ENCODE data around the gene PAOX. TPM values are rescaled to one million over a fixed set of nuclear protein-coding genes. Genes with fewer than 3 reads are reported as not detected.
A peak's percentile ranks its signal among the peaks of the same experiment; 100 is the strongest.
"Not testable (repeated sequence)": the region's sequence is repeated elsewhere in the genome, so short reads cannot be mapped to it uniquely, and the experiment has no call there.

Gene PAOX
- total RNA-seq, 1 donor from 2014 or later: 18.0 TPM

DNA sequence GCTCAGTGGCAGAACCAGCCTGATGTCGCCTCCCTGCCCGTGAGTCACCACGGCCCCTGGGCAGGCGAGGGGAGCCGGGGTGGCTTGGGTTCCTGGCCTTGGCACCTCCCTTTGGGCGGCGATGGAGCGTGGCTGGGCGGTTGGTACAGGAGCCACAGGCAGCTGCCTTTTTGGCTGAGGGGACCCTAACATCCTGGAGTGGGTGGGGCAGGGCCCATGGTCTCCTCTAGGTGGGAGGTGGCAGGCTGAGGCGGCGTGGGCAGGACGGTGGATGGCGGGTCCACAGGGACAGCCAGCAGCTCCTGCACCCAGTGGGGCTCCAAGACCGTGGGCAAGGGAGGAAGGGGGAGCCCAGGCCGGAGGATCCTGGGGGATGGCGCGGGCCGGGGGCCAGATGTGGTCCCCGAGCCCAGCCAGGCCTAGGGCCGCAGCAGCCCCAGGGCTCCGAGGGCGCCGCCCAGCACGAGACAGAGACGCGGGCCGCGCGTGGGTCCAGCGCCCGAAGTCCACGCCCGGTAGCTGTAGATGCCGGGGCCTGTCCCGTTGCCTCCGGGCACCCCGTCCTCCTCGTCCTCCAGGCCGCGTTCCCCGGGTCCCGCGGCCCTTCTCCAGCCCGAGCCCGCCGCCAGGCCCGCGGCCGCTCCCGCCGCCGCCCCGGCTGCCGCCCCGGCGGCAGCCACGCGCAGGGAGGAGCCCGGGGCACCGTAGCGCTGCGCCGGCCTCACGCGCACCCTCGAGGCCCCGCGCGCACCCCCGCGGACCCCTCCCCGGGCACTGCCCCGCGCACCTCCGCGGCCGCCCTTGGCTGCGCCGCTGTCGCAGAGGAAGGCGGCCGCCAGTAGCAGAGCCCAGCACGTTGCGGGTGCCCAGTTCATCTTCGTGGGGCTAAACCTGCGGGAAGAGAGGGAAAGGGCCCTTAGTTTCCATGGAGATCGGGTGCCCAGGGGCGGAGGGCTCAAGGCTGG lies 44.0 kb downstream of the PAOX start:
- ATAC-seq: peak; percentile 32
- no peak for DNase-seq (ENCODE audit: low spot score)

DNA sequence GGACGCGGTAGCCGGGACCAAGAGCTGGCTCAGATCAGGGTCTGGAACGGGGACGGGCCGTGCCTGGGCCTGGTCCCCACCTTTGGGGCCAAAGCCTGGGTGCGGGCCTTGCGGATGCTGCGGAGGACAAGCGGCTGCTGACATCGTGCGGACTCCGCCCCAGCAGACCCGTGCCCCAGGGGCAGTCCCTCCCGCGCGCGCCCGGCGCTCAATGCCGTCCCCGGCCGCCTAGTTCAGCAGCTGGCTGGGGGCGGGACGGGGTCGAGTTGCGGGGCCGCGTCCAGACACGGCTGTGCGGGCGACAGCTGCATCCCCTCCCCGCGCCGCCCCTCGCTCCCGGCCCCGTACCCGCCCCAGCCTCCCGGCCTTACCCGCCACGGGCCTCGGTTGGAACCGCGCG lies 45.0 kb downstream of the PAOX start:
- ATAC-seq: peak; percentile 5
- DNase-seq (ENCODE audit: low spot score): not testable (repeated sequence)

DNA sequence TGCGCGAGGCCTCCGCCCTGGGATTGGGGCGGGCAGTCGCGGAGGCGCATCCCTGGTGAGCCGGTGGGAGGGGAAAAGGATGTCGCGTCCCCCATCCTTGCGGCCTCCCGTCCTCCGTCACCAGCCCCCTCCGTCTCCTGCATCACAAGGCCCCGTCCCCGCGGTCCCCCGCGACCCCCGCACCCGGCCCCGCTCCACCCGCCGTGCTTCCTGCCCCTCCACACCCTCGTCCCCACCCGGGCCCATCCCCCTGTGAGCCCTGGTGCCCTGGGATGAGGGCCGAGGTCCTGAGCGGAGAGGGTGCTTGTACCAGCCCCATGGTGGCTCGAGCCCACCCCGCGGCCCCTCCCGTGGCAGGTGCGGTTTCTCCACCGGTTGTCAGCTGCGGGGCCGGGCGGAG lies 45.5 kb downstream of the PAOX start, which contains the start of gene SPRN:
SPRN (minus strand) TSS at position 25 of the 400 bp plus-strand sequence. CDS start 944 bp downstream, outside the sequence.
- ATAC-seq; DNase-seq (ENCODE audit: low spot score): not testable (repeated sequence)

- not testable (repeated sequence) for DNase-seq (ENCODE audit: low spot score); ATAC-seq
Measured at GRCh38 chr10:133429571-133429970, 50.5 kb downstream of the PAOX start.

- peak; percentile 15 for ATAC-seq
- DNase-seq (ENCODE audit: low spot score): not testable (repeated sequence)
Measured at GRCh38 chr10:133431888-133432613, 53.0 kb downstream of the PAOX start.

- ATAC-seq; DNase-seq (ENCODE audit: low spot score): not testable (repeated sequence)
Measured at GRCh38 chr10:133432789-133433188, 53.7 kb downstream of the PAOX start.

DNA sequence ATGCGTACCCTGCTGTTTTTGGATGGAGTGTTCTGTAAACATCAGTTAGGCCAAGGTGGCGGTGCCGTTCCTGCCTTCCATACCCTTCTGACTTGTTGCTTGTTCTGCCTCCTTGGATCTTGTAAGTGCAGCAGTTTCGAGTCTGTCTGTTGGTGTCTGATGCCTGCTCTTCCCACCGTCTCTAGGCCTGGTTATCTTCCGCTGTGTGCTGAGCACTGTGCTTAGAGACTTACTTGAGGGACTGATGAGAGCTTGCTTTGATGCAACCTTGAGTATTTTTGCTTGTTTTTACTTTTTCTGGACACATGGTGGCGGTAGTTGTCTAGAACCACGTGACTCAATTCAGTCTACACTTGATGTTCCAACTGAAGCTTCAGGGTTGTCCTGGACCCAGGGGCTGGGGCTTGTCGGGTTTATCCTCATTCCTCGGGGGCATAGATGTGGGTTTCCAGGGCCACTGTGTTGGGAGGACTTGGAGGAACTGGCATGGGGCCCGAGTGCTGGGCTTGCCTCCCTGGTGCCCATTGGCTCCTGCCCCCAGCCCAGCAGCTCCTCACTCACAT lies 59.7 kb downstream of the PAOX start:
- peak; percentile 51 for DNase-seq (ENCODE audit: low spot score)
- ATAC-seq: peak; percentile 80

DNA sequence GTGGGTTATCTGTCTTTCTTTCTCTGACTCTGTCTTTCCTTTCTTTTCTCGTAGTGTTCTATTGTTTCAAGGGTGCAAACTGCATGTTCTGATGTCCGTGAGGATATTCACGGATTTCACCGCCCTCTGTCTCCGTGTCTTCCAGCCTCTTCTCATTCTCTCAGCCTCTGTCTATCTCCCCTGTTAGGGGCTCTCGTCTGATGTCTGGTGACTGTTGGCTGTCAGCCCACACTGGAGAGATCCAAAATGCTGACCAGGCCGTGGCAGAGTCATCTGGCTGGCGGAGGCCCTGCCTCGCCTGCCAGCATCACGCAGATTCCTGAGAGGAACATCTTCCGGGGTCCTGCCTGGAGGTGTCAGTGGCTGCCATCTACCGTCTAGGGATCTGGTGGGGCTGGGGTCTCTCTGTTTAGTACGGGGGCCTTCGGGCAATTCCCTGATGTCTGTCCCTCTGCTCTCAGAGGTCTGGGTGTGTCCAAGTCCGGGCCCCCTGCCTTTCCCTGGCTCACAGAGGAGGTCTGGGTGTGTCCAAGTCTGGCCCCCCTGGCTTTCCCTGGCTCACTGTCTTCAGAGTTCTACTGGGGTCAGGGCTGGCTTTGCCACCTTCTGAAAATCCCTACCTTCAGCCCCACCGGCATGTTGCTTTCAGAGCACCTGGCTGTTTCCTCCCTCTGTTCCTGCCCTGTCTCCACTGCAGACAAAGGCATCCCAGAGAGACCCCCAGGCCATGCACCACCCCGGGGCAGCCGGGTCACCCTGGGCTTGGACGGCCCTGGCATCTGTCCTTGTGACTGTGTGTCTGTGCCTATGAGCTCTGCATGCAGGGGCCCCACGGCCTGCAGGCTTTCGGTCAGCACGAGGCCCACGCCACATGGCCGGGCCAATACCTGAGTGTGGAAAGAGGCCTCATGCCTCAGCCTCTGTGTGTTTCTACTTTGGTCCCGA lies 60.7 kb downstream of the PAOX start:
- peak; percentile 44 for DNase-seq (ENCODE audit: low spot score)
- no peak for ATAC-seq

GRCh38 chr10:133440633-133441285 lies 61.7 kb downstream of the PAOX start:
- DNase-seq (ENCODE audit: low spot score) (no peak), ATAC-seq (no peak)

Other genes with a start within 250 kb of the PAOX start
- gene KNDC1, start 219.0 kb upstream of the PAOX start, total RNA-seq: 8.5 TPM
- not detected for gene UTF1, start 149.0 kb upstream of the PAOX start, total RNA-seq
- gene VENTX, start 141.4 kb upstream of the PAOX start, total RNA-seq: 0.15 TPM
- gene ADAM8, start 102.4 kb upstream of the PAOX start, total RNA-seq: 7.4 TPM
- gene TUBGCP2, start 70.4 kb upstream of the PAOX start, total RNA-seq: 25.7 TPM
- 30.2 TPM for gene ZNF511, start 70.3 kb upstream of the PAOX start, total RNA-seq
- 0.45 TPM for gene CALY, start 42.4 kb upstream of the PAOX start, total RNA-seq
- gene PRAP1, start 31.9 kb upstream of the PAOX start, total RNA-seq: 275 TPM
- gene FUOM, start 21.2 kb upstream of the PAOX start, total RNA-seq: 177 TPM
- 764 TPM for gene ECHS1, start 5.9 kb upstream of the PAOX start, total RNA-seq
- gene MTG1, start 14.9 kb downstream of the PAOX start, total RNA-seq: 47.3 TPM
- gene SPRN, start 45.4 kb downstream of the PAOX start, total RNA-seq: 0.18 TPM
- gene SCART1, start 74.7 kb downstream of the PAOX start, total RNA-seq: 0.53 TPM
- gene CYP2E1, start 148.1 kb downstream of the PAOX start, total RNA-seq: 3,844 TPM
- 2.4 TPM for gene SYCE1, start 186.3 kb downstream of the PAOX start, total RNA-seq
- not detected for gene FRG2B, start 247.5 kb downstream of the PAOX start, total RNA-seq